NB4 (cell line): ENCODE measurements around the gene IL11.

Experiments
- MYC ChIP-seq: IDR thresholded peaks from 2 replicates; pipeline ENCODE4 v1.6.1; 2011; ENCODE audit warnings: low read depth, low read length
- POLR2A ChIP-seq: IDR thresholded peaks from 2 replicates; pipeline ENCODE4 v1.6.1; 2011; ENCODE audit warnings: mild to moderate bottlenecking; ENCODE audit not compliant: insufficient read length; ENCODE audit errors: extremely low read depth

DNA sequence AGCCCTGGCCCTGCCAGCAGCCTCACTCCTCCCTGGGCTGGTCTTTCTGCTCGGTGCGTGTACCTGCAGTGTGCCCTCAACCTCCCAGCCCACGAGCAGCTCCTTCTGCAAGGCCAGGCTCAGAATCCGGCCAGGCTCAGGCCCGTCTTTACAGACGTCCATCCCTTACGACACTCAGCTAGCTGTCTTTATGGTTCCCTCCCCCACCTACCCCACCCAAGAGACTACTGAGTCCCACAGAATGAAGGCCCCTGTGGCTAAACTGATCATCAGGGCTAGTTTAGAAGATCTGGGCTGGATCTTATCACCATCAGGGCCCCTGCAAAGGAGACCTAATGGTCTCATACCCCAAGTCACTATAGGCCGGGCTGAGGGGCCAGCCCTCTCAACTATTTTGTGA lies 55.9 kb downstream of the IL11 start:
- TF ChIP-seq MYC = no peak
- TF ChIP-seq POLR2A = no peak
